GM21619 (cell line): ENCODE measurements around the gene ASB11.
A peak's percentile ranks its signal among the peaks of the same experiment; 100 is the strongest.

Source experiments
- ATAC-seq: cut with Tn5 transposase; IDR thresholded peaks from one replicate; pipeline ENCODE4 v1.9.1; 2021; ENCODE audit not compliant: unreplicated experiment

Gene ASB11

GRCh38 chrX:15315509-15315908, at the start of gene ASB11:
Gene ASB11, minus strand, starts transcription at chrX:15315640. Its CDS starts 35 bp downstream, at chrX:15315605.
- no peak for ATAC-seq

- ATAC-seq: no peak
Measured at GRCh38 chrX:15359701-15360100, 44.3 kb upstream of the ASB11 start.

DNA sequence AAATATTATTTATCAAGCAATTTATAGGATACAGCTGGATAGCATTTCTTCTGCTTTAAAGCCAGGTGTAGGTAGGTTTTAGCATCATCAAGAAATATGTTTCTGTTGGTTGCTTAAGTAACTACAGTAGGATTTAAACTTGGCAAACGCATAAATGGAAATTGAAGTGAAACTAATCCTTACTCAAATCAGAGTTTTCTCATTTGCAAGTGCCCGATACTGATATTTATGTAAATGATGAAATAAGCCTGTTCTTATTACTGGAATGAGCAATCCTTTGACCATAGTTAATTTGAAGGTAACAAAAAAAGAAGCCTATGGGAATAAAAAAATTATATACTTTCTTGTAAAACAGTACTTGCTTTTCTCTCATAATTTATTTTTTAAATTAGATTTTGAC, 43.1 kb upstream of the ASB11 start:
- no peak for ATAC-seq

GRCh38 chrX:15356444-15356843, 41.0 kb upstream of the ASB11 start:
- no peak for ATAC-seq

GRCh38 chrX:15350329-15350996, 35.0 kb upstream of the ASB11 start:
- no peak for ATAC-seq

DNA sequence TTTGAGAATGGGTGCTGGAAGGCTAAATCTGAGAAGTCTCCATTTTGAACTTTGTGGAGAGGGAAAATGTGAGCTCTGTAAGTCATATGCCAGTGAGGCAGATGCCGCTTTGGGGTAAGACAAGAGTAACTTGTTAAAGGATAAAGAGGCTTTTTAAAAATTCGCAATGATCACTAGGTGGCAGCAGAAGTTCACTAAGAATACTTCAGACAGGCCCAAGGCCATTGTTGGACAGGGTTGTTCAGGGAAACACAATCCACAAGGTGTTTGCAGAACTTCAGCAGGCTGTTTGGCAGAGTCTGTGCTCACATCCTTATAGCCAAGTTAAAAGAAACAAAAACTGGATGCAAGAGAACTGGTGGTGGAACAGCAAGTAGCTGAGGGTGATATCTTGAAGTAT, 33.6 kb upstream of the ASB11 start:
- no peak for ATAC-seq

DNA sequence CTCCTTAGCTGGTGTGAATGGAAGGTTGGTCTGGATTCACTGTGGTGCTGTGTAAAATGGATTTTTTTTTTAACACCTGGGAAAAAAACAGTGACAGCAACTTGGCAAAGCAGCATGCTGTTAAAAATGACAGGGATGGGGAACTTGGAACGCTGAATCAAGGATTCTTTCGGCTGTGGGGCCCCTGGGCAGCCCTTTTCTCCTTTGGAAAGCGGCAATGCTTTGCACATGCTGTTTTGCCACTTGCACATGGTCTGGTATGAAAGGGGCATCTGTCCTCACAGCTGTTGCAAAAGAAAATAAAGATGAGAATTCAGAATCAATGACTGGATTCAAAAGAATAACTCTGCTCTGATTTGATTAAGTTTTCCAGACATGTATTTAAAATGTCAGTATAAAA, 30.5 kb upstream of the ASB11 start:
- no peak for ATAC-seq

DNA sequence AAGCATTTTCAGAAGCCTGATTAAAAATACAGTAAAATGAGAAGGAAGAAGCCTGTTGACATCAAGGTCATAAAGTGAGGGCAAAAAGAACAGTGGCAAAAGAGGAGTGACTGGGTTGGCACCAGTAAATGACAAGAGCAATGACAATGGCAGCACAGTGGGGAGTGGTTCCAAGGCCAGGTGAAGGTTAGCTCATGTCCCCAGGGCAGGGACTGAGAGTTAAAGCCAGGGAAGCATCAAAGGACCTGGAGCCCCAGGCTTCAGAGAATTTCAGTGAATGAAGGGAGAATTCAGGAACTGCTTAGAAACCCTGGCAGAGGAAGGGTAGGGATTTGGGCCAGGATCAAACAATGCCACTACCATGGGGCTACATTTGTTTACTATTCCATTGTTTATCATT, 28.7 kb upstream of the ASB11 start:
- ATAC-seq: no peak

DNA sequence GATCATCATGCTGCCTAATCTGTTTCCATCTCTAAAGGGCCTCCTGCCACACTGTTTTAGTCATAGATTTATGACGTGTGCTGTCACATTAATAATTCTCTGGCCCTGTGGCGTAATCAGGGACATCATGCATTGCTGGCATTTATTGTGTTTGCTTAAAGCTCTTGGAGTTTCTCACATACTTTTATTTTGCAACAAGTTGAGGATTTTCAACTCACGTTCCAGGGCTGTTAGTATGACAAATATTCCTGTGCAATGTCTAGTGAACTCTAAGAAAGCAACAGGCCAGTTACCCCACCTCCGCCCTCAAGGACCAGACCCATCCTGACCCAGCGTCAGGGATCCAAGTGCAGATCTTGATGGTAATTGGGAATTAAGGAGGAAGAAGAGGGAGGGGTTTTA, 27.6 kb upstream of the ASB11 start:
- no peak for ATAC-seq

DNA sequence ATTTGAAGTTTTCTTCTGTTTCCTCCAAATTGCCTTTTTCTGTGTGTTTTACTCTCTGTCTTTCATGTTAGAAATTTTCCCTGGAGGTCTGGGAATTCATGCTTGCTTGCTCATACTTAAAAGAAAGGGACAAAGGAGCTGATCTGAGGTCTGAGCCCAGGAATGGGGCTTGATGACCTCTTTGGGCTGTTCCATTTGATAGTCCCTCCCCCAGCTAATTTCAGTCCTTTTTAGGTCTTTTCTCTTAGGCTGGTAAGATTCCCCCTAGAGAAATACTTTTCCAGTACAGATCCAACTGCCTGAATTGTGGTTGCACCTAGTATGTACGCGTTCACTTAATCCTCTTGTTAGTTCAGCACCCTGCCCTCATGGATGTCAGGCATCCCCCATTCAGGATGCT, 25.4 kb upstream of the ASB11 start:
- no peak for ATAC-seq

DNA sequence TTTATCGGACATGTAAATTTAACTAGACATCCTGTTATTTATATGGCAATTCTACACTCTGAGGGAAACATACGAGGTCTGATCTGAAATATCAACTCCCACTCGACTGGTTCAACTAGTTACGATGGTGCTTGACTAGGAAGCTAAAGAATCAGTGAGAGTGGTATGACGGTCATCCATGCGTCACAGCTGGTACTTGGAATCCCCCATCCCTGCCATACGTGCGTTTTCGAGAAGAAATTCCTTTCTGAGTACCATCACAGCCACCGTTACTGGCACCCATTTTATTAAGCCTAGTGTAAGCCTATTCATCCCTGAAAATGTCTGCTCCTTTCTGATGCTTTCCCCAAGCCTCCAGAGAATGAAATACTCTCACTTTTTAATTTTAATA, 20.6 kb upstream of the ASB11 start:
- no peak for ATAC-seq

DNA sequence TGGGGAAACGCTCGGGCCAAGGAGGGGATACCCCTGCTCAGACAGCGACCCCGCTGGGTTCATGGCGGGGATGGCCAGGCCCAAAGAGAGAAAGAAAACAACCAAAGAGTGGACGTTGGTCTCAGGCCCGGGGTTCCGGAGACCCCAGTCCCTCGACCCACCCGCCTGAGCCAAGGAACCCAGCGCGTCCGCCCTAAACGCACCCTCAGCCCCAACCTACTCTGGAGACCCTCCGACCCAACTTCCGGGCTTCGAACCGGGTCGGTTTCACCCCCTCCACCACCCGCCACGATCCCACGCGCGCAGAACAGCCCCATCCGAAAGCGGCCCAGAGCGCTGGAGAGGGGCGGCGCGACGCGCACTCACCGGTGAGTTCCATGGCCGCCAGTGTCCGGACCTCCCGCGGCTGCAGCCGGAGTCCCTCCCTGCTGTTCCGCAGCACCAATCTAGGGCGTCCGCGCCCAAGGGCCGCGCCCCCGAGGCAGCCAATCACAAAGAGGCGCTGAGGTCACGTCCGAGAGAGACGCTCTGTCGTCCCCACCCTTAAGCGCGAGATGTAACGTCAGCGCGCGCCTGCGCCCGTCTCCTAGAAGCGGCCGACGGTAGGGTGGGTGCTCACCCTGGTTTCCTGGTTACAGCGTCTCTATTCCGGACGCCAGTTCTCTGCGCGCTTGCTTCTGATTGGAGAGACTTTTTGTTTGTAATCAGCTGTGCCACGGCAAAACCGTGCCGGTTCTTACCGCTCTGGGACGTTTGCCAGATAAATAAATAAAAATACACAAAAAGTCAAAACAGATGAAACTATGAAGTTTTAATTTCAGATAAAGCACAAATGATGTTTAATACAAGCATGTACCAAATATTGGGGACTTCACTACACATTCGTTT, 19.9 kb upstream of the ASB11 start, which contains the start of gene PIGA:
Gene PIGA (minus strand): TSS at position 389 of the 888 bp plus-strand sequence. CDS start 3,593 bp downstream, outside the sequence.
- ATAC-seq: peak; percentile 98

DNA sequence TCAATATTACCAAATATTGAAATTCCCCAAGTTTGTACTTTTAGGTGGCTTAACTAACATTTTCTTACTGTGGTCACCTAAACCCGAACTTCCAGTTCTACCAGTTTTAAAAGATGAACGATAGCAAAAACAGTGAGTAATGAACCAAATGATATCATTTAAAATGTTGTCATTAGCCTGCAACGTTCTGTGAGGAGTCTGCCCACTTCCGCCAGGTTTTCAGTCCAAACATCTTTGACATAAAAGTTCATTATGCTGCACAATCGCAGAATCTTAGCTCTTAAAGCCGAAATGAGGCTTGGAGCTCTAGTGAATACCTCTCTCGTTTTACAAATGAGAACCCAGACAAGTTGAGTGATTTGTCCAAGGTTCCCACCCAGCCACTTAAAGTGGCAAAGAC, 19.1 kb upstream of the ASB11 start:
- ATAC-seq: no peak

DNA sequence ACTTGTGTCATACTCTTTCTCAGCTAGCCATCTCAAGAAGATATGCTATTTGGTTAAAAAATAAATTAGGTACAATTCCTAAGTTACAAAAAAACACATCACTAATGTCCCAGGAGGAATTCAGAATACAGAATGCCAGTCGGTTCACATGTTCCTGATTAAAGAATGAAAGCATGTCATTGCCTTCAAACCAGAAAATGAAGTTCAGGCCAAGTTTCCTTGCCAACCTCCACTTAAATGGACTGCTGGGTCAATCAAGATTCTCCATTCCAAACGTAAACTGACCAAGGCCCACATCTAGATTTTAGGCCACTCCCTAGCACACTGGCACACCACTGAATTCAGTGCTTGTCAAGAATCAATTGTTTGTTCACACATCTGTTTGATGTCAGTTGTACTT, 13.4 kb upstream of the ASB11 start:
- ATAC-seq: no peak

GRCh38 chrX:15328131-15328530, 12.7 kb upstream of the ASB11 start:
- no peak for ATAC-seq

DNA sequence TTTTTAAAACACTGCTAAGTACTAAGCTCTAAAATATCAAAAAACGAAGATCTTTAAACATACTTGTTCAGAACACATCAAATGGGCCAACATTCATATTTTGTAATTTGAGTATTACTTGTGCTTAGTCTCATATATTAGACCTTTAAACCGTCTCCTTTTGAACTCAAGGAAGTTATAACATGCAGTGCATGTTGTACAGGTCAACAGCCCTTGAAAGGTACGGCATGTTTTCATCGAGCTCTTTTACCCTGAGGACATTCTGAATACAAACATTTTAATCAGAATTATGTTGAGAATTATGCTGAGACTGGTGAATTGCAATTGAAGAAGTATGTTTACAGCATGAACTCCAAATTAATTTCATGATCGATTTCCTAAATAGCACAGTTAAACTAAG, 7.0 kb upstream of the ASB11 start:
- no peak for ATAC-seq

DNA sequence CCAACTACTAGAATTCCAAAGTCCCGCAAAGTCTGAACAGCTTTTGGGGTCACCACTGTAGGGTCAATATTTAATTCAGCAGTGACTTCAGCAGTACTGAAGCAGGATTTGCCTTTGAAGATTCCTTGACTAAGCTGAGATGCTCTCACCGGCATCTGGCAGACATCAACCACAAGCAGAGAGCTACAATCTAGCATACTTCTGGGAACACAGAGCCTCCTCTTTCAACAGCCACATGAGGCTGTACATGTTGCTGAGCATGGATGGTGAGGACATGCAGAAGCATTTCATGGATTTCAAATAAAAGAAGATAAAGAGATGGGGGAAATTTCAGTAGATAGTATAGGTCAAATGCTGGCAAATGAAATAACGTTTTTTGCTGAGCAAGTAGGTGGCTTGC, 6.6 kb upstream of the ASB11 start:
- ATAC-seq: no peak

DNA sequence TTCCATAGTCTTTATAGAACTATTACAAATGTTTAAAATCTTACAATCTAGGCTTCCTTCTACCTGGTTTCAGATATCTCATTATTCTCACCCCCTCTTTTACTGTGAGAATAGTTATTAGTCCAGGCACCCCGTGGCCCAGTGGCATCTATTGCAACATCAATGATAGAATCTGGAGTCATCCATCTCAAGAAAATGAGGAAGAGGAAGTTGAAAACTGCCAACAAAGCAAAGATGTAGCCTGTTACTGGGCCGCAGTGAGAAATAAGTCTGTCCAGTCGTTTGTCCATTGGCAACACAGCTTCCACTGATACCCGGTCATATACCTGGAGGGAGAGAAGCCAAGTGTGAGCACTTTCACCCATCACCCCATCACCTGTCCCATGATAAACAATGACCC, 6.0 kb upstream of the ASB11 start:
- no peak for ATAC-seq

GRCh38 chrX:15320297-15320696, 4.9 kb upstream of the ASB11 start:
- ATAC-seq: no peak

GRCh38 chrX:15319075-15319474, 3.6 kb upstream of the ASB11 start:
- ATAC-seq: no peak

GRCh38 chrX:15314472-15314871, 968 bp downstream of the ASB11 start:
- ATAC-seq: no peak

DNA sequence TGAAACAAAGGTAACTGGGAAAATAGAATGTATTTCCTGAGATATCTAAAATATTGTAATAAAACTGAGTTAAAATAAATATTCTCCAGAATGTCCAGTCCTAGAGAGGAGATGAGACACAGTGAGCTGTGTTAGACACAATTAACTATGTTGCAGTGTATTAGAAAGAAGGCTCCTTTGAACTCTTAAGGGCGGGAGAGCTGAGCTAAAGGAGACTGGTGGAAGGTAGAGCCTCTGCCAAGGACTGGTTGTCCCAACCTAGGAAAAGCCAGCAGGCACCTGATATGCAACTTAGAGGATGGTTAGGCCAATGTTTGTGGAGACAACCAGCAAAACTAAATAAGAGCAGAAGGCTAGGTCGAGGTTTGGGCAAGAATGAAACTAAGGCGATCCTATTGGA, 4.3 kb downstream of the ASB11 start:
- ATAC-seq: no peak
